Bone marrow (tissue), 2 donors: ENCODE measurements around the gene ADCY9.

Experiments
- DNase-seq, 2 donors: peaks; one replicate each; lab custom pipeline; 2025; lab: John Stamatoyannopoulos, UW

Gene ADCY9

DNA sequence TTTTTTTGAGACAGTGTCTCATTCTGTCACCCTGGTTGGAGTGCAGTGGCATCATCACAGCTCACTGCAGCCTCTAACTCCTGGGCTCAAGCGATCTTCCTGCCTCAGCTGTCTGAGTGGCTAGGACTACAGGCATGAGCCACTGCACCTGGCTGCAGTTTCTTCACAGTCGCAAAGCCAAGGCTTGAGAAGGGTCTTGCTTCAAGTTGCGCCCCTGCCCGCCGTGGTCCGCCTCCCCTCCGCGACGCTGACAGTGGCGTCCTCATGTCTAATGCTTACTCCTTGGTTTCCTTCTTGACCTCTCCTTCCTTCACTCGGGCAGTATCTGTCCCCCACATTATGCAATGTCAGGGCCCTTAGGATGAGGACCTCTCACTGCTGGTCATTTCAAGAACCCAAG lies 112.7 kb downstream of the ADCY9 start:
- DNase-seq: no peak

- no peak for DNase-seq
Measured at GRCh38 chr16:4003166-4003565, 113.1 kb downstream of the ADCY9 start.

GRCh38 chr16:4002121-4002520 lies 114.1 kb downstream of the ADCY9 start:
- DNase-seq: no peak

DNA sequence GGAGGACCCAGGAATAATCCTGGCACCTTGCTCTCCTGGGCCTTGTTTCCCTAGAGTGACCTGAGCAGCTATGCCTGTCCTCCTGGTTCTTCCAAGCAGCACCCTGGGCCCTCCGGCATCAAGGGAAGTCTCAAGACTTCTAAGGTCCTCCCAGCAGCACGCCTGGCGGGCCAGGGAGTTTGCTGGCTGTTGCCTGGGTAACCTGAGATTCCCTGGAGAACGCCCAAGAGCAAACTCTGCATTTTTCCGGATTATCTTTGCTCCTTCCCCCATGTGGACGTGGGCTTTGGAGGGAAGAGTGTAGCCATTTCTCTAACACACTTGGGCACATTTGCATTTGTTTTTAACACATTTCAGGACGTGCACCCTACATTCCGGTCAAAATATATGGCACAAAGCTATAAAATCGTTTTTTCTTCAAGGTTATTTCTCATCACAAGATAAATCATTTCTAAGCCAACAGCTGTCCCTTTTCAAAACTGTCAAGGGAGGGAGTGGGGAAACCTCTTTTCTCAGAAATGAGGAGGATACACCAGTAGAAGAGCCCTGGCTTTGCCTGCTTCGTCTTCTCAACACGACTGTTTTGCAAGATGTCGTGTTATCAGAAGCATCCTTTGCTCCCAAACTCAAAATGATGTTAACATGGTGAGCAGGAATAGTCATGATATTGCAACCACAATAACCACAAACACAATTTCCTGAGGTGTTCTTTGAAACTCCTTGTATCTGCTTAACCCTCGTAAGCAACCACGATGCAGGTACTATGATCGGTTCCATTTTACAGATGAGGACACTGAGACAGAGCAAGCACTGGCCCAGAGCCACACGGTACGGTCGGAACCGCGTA lies 116.5 kb downstream of the ADCY9 start:
- DNase-seq: no peak

DNA sequence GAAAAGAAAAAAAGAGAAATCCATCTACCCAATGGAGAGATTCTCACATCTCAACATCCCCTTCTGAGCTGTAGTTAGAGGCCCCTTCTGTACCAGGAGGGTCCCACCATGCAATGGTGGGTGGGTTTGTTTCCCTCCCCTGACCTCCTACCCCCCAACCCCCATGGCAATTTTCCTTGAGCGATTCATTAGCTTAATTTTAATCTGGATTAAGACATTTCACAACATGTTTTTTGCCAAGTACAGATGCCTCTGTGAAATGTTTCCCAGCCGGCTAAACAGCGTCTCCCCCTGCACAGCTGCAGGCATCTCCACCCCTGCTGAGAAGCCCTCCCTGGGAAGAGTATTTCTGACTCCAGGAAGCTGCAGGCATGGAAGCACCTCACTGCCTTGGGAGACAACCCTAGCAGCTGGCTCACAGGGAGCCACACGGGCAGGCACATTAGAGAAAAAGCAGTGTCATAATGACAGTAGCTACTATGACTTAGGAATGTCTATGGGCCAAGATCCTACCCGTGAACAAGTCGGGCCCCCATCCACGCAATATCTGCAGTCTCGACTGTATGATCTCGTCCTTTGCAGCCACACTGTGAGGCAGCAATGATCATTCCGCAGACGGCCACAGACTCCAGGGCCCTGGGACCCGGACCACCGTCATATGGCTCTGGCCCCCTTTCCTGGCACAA lies 117.3 kb downstream of the ADCY9 start:
- no peak for DNase-seq

- no peak for DNase-seq
Measured at GRCh38 chr16:3997231-3997841, 118.9 kb downstream of the ADCY9 start.

- DNase-seq: no peak
Measured at GRCh38 chr16:3995001-3995400, 121.2 kb downstream of the ADCY9 start.

DNA sequence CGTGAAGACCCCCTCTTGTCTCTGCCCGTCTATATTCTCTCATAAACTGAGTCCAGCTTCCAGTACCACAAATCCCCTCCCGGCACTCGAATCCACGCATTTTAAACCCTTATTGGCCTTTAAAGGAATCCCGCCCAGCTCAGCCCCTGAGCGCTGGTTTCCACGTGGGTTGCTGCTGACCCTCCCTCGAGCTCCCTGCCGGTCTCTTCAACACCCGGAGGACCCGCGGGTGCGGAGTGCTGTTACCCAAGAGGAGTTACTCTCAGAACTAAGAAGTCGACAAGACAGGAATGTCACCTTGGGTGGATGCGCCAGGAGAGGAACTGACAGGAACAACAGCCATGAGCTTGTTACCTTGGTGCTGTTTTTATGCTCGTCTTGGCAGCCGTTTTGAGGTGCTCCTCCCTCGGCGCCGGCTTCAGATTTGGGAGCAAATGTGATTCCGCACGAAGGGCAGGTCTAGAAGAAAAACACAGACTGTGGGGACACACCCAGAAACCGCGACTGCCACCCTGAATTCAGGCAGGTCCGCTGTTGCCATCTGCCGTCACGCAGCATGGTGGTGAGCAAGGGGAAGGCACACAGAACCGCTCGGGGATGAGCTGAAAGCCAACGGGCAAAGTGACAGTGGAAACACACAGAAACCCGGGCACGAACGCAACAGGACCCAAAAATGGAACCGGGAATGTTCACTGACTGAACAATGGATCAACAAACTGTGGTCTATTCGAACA lies 123.0 kb downstream of the ADCY9 start:
- DNase-seq: no peak

DNA sequence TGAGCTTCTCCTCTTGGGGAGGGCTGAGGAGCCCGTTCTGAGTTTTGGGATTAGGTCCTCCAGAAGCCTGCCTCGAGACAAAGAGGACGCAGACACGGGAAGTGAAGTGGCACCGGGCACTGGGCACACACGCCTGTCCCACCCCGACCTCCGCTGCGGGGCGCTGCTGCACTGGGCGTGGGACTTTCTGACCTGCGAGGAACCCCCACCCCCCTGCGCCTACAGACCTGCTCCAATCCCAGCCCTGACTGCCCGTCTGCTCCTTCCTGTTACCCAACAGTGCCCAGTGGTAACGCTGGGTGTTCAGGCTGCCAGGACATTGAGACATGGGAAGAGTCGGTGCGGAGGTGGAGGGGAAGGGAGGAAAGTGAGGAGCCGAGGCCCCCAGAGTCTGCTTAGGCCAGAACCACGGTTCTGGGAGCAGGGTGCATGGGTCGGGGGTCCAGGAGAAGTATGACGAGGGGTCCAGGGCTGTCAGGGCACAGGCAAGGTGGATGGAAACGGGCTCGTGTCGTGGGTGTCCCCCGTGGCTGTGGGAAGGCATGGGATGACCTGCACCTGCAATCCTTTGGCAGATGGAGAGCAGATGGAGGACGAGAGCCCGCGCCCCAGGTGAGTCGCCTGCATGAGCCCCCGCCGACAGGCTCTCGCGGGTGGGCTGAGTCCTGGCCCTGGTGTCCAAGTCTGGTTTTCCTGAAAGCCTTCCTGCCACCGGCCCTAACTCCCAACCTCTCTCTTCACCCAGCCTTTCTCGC lies 123.8 kb downstream of the ADCY9 start:
- DNase-seq: no peak

DNA sequence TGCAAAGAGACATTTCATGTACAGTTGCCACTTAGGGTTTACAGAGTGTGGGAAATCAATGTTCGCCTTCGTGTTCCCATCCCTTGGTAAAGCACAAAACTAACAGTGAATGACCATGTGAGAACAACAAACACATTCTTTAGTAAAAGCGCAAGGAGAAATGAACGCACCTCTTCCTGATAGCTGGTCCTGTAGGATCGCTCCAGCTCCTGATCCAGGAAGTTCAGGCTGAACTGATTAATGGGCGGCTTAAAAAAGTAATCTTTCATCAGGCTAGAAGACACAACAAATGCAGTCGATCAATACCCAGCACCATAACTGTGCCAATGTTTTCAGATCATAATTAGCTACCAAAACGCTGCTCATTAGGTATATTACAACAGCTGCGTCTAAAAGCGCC lies 127.4 kb downstream of the ADCY9 start:
- no peak for DNase-seq

DNA sequence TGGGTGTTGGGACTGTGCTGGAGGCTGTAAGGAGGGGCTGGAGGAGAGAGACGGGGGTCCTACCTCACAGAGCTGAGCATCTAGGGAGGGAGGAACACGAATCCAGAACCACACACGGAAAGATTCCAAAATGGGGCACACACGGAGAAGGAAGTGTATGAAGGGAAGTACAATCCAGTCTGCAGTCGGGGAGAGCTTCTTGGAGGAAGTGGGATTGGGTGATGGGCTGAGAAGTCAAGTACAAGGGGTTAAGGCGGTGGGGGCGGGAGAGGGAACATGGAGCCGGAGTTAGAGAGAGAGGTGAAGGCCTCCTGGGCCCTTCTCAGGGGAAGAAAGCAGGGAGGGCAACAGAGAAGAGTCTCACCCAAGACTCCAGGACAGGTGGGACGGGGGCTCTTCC lies 128.2 kb downstream of the ADCY9 start:
- no peak for DNase-seq

- no peak for DNase-seq
Measured at GRCh38 chr16:3987231-3987630, 129.0 kb downstream of the ADCY9 start.

DNA sequence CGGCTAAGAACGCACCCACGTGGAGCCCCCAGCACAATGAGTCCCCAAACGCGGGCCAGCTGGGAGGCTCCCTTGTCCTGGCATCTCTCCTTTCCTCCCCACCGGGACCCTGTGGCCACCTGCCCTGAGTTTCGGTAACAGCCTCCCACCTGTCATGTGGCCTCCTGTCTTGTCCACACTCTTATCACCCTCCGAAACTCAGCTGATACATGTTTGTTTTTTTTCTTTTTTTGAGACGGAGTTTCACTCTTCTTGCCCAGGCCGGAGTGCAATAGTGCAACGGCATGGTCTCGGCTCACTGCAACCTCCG lies 130.1 kb downstream of the ADCY9 start:
- DNase-seq: no peak

DNA sequence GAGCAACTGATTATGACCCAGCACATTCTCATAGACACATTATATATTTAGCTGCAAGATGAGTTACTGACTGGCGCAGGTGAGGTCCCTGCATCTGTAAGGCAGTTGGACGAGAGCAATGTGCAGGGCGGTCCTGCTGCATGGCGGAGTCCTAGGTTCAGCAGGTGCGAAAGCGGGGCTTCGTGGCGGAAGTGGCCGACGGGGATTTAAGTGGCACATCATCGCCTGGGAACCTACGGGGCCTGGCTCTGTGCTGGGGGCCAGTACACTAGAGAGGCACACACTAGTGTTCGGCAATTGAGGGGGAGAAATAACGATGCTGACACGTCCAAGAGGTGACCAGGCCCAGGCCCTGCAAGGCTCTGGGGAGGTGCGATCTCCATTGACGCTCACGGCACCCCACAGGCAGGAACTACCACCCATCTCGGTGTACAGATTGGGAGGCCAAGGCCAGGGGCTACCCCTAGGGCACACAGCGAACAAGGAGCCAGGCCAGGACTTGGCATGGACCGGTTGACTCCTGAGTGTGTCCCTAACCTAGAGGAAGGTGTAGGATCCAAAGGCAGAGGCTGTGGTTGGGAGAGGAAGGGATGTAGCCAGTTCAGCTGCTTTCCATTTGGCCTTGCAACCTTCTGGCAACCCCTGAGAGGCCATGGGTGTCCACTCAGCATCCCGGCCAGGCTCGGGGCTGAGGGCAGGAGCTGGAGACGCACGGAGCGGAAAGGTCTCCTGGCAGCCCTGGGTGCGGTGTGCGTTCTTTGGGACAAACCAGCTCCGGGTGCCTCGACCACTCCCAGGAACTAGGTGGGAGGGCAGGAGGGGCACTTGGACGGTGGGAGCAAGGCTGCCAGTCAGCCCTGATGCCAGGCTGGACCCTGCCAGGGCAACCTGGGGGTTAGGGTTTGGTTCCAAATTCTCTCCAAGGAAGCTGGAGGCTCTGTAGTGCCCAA lies 131.9 kb downstream of the ADCY9 start:
- DNase-seq: no peak

GRCh38 chr16:3983081-3983520 lies 133.1 kb downstream of the ADCY9 start:
- peak; percentile 8 to 12 for DNase-seq

GRCh38 chr16:3982216-3982615 lies 134.0 kb downstream of the ADCY9 start:
- DNase-seq: no peak

DNA sequence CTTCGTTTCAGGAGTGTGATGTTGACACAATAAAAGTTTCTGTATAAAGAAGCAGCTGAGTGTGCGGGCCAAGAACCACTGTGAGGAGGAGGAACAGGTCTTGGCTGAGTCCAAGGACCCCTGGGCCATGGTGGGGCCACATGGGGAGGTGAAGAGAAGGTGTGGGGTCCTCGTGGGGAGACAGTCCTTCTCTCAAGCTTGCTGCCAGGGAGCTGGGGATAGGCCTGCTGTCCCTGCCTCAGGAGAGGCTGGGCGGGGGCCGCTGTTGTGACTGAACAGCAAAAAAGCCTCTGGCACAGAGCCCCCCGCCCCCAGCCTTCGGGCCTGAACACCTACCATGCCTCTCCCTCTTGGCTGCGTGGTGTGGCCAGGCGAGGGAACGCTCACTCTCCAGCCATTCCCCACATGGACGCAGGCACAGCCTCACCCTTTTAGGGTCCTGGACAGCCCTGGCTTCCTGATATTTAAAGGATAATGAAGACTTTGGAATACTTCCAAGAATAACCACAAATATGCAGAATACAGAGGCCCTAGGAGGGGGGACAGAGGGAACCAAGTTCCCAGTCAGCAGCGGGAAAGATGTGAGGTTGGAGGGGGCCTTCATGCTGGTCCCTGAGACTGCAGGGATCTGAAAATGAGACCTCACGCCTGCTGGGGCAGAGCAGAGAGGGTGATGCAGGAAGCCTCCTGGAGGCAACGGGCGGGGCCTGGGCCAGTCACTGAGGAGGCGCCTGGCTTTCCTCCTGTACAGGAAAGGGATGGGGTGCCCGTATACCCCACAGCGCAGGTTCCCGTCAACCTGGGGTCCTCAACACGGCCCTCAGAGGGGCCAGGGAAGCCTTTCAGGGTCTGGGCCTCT lies 135.8 kb downstream of the ADCY9 start:
- no peak for DNase-seq

GRCh38 chr16:3979518-3979917 lies 136.7 kb downstream of the ADCY9 start:
- no peak for DNase-seq

- no peak for DNase-seq
Measured at GRCh38 chr16:3979070-3979469, 137.2 kb downstream of the ADCY9 start.

DNA sequence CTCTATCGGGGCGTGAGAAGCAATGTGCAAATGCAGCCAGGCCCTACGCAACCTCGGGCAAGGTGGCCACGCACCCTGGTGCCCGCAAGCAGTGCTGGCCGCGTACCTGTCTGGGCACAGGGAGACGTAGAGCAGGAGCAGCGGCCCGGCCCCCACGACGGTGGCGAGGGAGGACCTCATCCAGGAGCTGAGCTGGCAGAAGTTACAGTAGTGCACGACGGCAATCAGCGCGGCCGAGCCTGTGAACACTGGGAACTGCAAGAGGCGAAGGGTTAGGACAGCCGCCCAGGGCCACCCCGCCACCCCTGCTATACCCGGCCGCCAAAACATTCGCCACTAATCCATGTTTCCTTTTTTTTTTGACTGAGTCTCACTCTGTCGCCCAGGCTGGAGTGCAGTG lies 138.9 kb downstream of the ADCY9 start:
- no peak for DNase-seq
